Keratinocyte (primary cell): ENCODE data around the gene PAX5. TPM values are rescaled to one million over a fixed set of nuclear protein-coding genes. Genes with fewer than 3 reads are reported as not detected.

ENCODE experiments used
- DNase-seq: peaks from one replicate; pipeline ENCODE4 v3.0.0-alpha.2; 2011; ENCODE audit warnings: low read depth, missing footprints, low spot score
- FAIRE-seq: peaks from 2 replicates; lab custom pipeline; 2011; peaks lifted over from hg19 to GRCh38; lab: Jason Lieb, UNC
- H2AFZ ChIP-seq: 2 replicates; pipeline ENCODE4 v1.6.0; 2012; ENCODE audit warnings: low read length, control low read depth, inconsistent platforms; ENCODE audit not compliant: control insufficient read depth
- H3K27ac ChIP-seq: 2 replicates; pipeline ENCODE4 v1.5.1; 2011; ENCODE audit warnings: low read length; ENCODE audit not compliant: control insufficient read depth, insufficient read depth
- H3K27me3 ChIP-seq: 3 replicates; pipeline ENCODE4 v1.6.0; 2011; ENCODE audit warnings: low read length; ENCODE audit not compliant: control insufficient read depth, insufficient read depth; ENCODE audit errors: extremely low read depth
- H3K36me3 ChIP-seq, 2 experiments: 2 replicates in 1 of 2; 3 replicates in 1 of 2; pipeline ENCODE4 v1.5.1; 2011; ENCODE audit warnings: low read length in 2 of 2, mild to moderate bottlenecking in 1 of 2; ENCODE audit not compliant: control insufficient read depth in 2 of 2, insufficient read depth in 2 of 2; ENCODE audit errors: extremely low read depth in 1 of 2
- H3K4me1 ChIP-seq: 3 replicates; pipeline ENCODE4 v1.5.1; 2011; ENCODE audit warnings: low read length; ENCODE audit not compliant: control insufficient read depth, insufficient read depth; ENCODE audit errors: extremely low read depth
- H3K4me2 ChIP-seq: 3 replicates; pipeline ENCODE4 v1.6.0; 2011; ENCODE audit warnings: low read depth, low read length; ENCODE audit not compliant: control insufficient read depth, insufficient read depth; ENCODE audit errors: extremely low read depth
- H3K4me3 ChIP-seq, 3 experiments: fragments of 200-600 bp in 1 of 3; sonication (generic) in 1 of 3; 2 replicates in 2 of 3; 3 replicates in 1 of 3; pipeline ENCODE4 v1.5.1; 2011 to 2016; ENCODE audit warnings: low read length in 3 of 3, mild to moderate bottlenecking in 3 of 3, control low read depth in 2 of 3, inconsistent platforms in 1 of 3, low read depth in 1 of 3, mixed read lengths in 1 of 3, mixed run types in 1 of 3, moderate library complexity in 1 of 3; ENCODE audit not compliant: control insufficient read depth in 2 of 3, insufficient read depth in 2 of 3; ENCODE audit errors: extremely low read depth in 1 of 3
- H3K79me2 ChIP-seq: 2 replicates; pipeline ENCODE4 v1.6.0; 2012; ENCODE audit warnings: low read length; ENCODE audit not compliant: control insufficient read depth, insufficient read depth
- H3K9ac ChIP-seq: 3 replicates; pipeline ENCODE4 v1.6.0; 2011; ENCODE audit warnings: low read length; ENCODE audit not compliant: control insufficient read depth, insufficient read depth; ENCODE audit errors: extremely low read depth
- H3K9me1 ChIP-seq: 3 replicates; pipeline ENCODE4 v1.6.0; 2011; ENCODE audit warnings: low read length; ENCODE audit not compliant: control insufficient read depth, insufficient read depth; ENCODE audit errors: extremely low read depth
- H3K9me3 ChIP-seq: 2 replicates; pipeline ENCODE4 v1.5.1; 2012; ENCODE audit warnings: low read depth, low read length; ENCODE audit not compliant: control insufficient read depth
- H4K20me1 ChIP-seq: 3 replicates; pipeline ENCODE4 v1.6.0; 2011; ENCODE audit warnings: low read length; ENCODE audit not compliant: control insufficient read depth, insufficient read depth; ENCODE audit errors: extremely low read depth
- CTCF ChIP-seq, 3 experiments: IDR thresholded peaks in 1 of 3; conservative IDR thresholded peaks in 1 of 3; optimal IDR thresholded peaks in 1 of 3; 2 replicates in 2 of 3; 3 replicates in 1 of 3; pipeline versions ENCODE3 to v1.5.1; 2011; ENCODE audit warnings: low read length in 3 of 3, mild to moderate bottlenecking in 3 of 3, moderate library complexity in 2 of 3, control low read depth in 1 of 3, inconsistent platforms in 1 of 3; ENCODE audit not compliant: insufficient read depth in 2 of 3; ENCODE audit errors: extremely low read depth in 1 of 3
- EZH2 ChIP-seq: IDR thresholded peaks from one replicate; pipeline ENCODE4 v1.6.1; 2012; ENCODE audit warnings: inconsistent platforms, mild to moderate bottlenecking, low read length, moderate library complexity
- dilution Hi-C: fragments of 300-500 bp; cut with MboI; formaldehyde crosslinking; loops from one replicate; pipeline ENCODE4 v1.7.0; 2020; ENCODE audit warnings: low sequenced_read_pairs; ENCODE audit not compliant: extremely low pct_ligation_motif_present
- polyA plus RNA-seq, 5 experiments: library from polyadenylated mRNA; depleted of rRNA in 3 of 5; stranded (reverse) in 3 of 5; stranded (forward) in 1 of 5; unstranded in 1 of 5; fragments of >200 nt; gene quantifications; 1 replicate in 1 of 5; 2 replicates in 3 of 5; 3 replicates in 1 of 5; pipeline versions ENCODE4 v1.2.1 to v1.2.3, GENCODE V29; 2011 to 2012; ENCODE audit warnings: missing spikeins in 2 of 5, low read depth in 1 of 5, low replicate concordance in 1 of 5

The PAX5 gene
- polyA plus RNA-seq, 1 donor (not counting 4 experiments of a cell fraction or from before 2014, with no cell fraction given), result not detected

- Histone ChIP-seq H2AFZ (no peak overlapping the region), H3K9me3 (no peaks in the 10 kb centered on the region), H3K9me1 (no peaks in the 10 kb centered on the region), H3K27ac (no peak overlapping the region), H4K20me1 (peaks cover 10% of the 10 kb centered on the region), H3K4me1 (peaks cover 32% of the 10 kb centered on the region), H3K4me2 (no peak overlapping the region), H3K36me3 (no peaks in the 10 kb centered on the region), H3K9ac (no peak overlapping the region), H3K4me3 (no peak overlapping the region), H3K79me2 (no peaks in the 10 kb centered on the region), H3K27me3 (peaks cover 100% of the 10 kb centered on the region)
- FAIRE-seq, result no peak
- dilution Hi-C loops, result no loop called here
- TF ChIP-seq EZH2 (no peak), CTCF (optimal IDR thresholded peaks at IDR 0.05 in 1 of 3, IDR thresholded peaks at IDR 0.05 in 1 of 3, conservative IDR thresholded peaks at IDR 0.05 in 1 of 3; ENCODE audit: extremely low read depth in 1 of 3, insufficient read depth in 2 of 3, low read length in 3 of 3) (no peak)
- no peak for DNase-seq
Measured at GRCh38 chr9:37033141-37033540, 927 bp downstream of the PAX5 start.

DNA sequence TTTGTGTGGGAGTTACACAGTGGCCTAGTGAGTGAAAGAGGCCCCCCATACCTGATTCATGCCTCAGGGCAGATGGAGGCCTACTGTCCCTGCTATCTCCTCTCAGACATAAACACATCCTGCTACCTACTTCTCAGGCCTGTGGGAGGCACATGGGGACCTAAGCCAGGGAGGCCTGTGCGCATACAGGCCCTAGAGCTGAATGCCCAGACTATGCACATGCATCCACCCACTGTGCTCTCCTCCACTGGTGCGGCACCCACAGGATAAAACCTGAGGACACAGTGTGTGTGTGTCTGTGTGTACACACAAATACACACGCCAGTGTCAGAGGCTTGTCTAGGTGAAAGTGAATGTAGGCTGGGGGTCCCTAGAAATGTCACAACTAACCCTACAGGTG lies 1.4 kb downstream of the PAX5 start:
- no peak overlapping the region for H3K4me3 ChIP-seq
- DNase-seq (no peak), FAIRE-seq (no peak)
- no peaks in the 10 kb centered on the region for H3K9me1 ChIP-seq
- peaks cover 100% of the 10 kb centered on the region for H3K27me3 ChIP-seq
- peaks cover 32% of the 10 kb centered on the region for H3K4me1 ChIP-seq
- dilution Hi-C loops, result no loop called here
- no peaks in the 10 kb centered on the region for H3K36me3 ChIP-seq
- no peak for TF ChIP-seq CTCF (optimal IDR thresholded peaks at IDR 0.05 in 1 of 3, IDR thresholded peaks at IDR 0.05 in 1 of 3, conservative IDR thresholded peaks at IDR 0.05 in 1 of 3; ENCODE audit: extremely low read depth in 1 of 3, insufficient read depth in 2 of 3, low read length in 3 of 3)
- TF ChIP-seq EZH2, result no peak
- H2AFZ ChIP-seq, result no peak overlapping the region
- no peaks in the 10 kb centered on the region for H3K79me2 ChIP-seq
- H3K27ac ChIP-seq, result no peak overlapping the region
- peaks cover 10% of the 10 kb centered on the region for H4K20me1 ChIP-seq
- H3K9me3 ChIP-seq, result no peaks in the 10 kb centered on the region
- no peak overlapping the region for H3K9ac ChIP-seq
- H3K4me2 ChIP-seq, result no peak overlapping the region
